Psoas muscle (tissue), 8 donors: ENCODE results near the gene NAE1. TPM values are rescaled to one million over a fixed set of nuclear protein-coding genes. Genes with fewer than 3 reads are reported as not detected.

Experiments
- ATAC-seq, 4 donors: fragments of 200-7000 bp; cut with Tn5 transposase; one replicate each; pipeline ENCODE4 v1.9.1; 2020; ENCODE audit warnings: moderate library complexity in 3 of 4, mild to moderate bottlenecking in 2 of 4
- DNase-seq, 2 donors: peaks; one replicate each; pipeline ENCODE4 v3.0.0-alpha.2; 2020
- H3K27ac ChIP-seq: fragments of 200-600 bp; one replicate; pipeline ENCODE4 v1.8.0; 2022
- H3K27me3 ChIP-seq, 3 donors: fragments of 200-600 bp in 1 of 3; one replicate each; pipeline versions ENCODE4 v1.6.1 to v1.8.0; 2013 to 2022; ENCODE audit warnings: low read length in 2 of 3, mild to moderate bottlenecking in 2 of 3, moderate library complexity in 1 of 3; ENCODE audit not compliant: insufficient read depth in 3 of 3
- H3K36me3 ChIP-seq, 2 donors: fragments of 200-600 bp in 1 of 2; one replicate each; pipeline versions ENCODE4 v1.6.1 to v1.8.0; 2013 to 2022; ENCODE audit warnings: low read depth in 1 of 2, mild to moderate bottlenecking in 1 of 2, moderate library complexity in 1 of 2; ENCODE audit not compliant: insufficient read depth in 1 of 2
- H3K4me1 ChIP-seq: fragments of 200-600 bp; one replicate; pipeline ENCODE4 v1.8.0; 2022
- H3K4me3 ChIP-seq: fragments of 200-600 bp; one replicate; pipeline ENCODE4 v1.8.0; 2022; ENCODE audit warnings: mild to moderate bottlenecking
- H3K9me3 ChIP-seq: fragments of 200-600 bp; one replicate; pipeline ENCODE4 v1.8.0; 2022
- WGBS, 3 donors: extraction: QIAGEN DNeasy Blood & Tissue Kit; methylation state at CpG; one replicate each; pipeline versions ENCODE4 v1.1.6 to v1.1.7; 2013; 5-methylcytosine and 5-hydroxymethylcytosine counted together
- intact Hi-C, 2 donors: fragments of 100-400 bp; cut with DNase I; formaldehyde crosslinking; loops; one replicate each; pipeline versions ENCODE4 v1.11.0 to v1.14.2; 2022
- polyA plus RNA-seq, 3 donors: library from polyadenylated mRNA; stranded (reverse); fragments of 200-250 nt; gene quantifications; one replicate each; pipeline ENCODE4 v1.2.3, GENCODE V29; 2013
- total RNA-seq, 4 donors: library from RNA; stranded (reverse); fragmentation: NEBNext Ultra II Directional in 2 of 4; extraction: Animal tissue kit (Norgen Biotek cat#: 25700) in 2 of 4; gene quantifications; one replicate each; pipeline versions ENCODE4 v1.2.1 to v1.2.4, GENCODE V29; 2021 to 2023
- TF ChIP-seq, protein P1 (sequence below): fragments of 200-600 bp; IDR thresholded peaks from one replicate; pipeline ENCODE4 v1.8.0; 2022; ENCODE audit warnings: antibody characterized with exemption
- donor health status: healthy with polysubstance abuse.
- donor health status: DM: no; HTN: no; CAD: no; lungs with moderate emphysema.
- donor health status: Bipolar disorder and iron deficiency.
- donor health status: healthy.
- donor health status: DM: yes; HTN: yes; CAD: no.
- donor health status: DM: no; HTN: no; CAD: no.
- donor health status: DM: no; HTN: no; CAD: no.
- donor health status: DM: yes; HTN: yes; CAD: no.

Gene NAE1
- total and polyA plus RNA-seq, 7 donors, result 22.7 to 46.1 (median 30.9) TPM

DNA sequence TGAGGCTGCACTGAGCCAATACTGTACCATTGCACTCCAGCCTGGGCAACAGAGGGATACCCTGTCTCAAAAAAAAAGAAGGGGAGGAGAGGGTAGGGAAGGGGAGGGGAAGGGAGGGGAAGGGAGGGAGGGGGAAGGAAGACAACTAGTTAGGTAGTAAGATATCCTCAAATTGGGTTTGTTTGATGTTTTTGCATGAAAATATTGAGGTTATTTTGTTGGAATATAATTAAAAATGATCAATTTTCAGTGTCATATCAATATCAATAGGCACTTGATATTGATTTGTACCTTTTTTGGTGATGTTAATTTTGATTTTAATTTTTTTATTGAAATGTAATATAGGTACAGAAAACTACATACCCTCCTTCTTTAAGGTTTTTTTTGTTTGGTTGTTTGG lies 32.9 kb upstream of the NAE1 start:
- intact Hi-C loops, result no loop called here

DNA sequence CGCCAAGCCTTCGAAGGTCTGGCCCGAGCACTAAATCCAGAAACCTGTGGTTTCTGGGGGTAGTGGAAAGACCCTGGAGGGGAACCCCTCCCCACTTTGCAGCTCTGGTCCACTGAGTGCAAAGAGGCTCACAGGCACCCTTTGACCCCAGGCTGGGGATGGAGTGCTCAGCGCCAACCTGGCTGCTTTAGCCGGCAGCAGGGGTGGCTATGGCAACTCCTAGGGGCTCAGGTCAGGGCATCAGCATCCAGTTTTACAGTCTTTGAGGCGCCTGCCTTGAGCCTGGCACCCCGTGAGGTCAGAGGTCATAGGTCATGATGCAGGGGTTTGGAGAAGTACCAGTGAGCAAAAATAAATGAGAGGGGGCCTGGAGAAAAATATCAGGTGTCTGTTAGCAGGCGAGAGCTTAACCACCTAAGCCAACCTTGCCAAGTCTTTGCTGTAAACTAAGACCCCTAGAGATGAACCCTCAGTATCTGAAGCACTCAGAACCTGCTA lies 31.3 kb upstream of the NAE1 start:
- 88 to 89% (median 88%) methylated on average over 8 of the region's 8 CpGs for WGBS, 3 donors
- H3K27ac ChIP-seq, result no peak overlapping the region
- H3K9me3 ChIP-seq, result no peaks in the 10 kb centered on the region
- no peaks in the 10 kb centered on the region for H3K27me3 ChIP-seq
- TF ChIP-seq, protein P1, sequence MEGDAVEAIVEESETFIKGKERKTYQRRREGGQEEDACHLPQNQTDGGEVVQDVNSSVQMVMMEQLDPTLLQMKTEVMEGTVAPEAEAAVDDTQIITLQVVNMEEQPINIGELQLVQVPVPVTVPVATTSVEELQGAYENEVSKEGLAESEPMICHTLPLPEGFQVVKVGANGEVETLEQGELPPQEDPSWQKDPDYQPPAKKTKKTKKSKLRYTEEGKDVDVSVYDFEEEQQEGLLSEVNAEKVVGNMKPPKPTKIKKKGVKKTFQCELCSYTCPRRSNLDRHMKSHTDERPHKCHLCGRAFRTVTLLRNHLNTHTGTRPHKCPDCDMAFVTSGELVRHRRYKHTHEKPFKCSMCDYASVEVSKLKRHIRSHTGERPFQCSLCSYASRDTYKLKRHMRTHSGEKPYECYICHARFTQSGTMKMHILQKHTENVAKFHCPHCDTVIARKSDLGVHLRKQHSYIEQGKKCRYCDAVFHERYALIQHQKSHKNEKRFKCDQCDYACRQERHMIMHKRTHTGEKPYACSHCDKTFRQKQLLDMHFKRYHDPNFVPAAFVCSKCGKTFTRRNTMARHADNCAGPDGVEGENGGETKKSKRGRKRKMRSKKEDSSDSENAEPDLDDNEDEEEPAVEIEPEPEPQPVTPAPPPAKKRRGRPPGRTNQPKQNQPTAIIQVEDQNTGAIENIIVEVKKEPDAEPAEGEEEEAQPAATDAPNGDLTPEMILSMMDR, result no peak
- DNase-seq, result no peak
- no peaks in the 10 kb centered on the region for H3K36me3 ChIP-seq
- intact Hi-C loops, result no loop called here
- ATAC-seq, result no peak
- H3K4me3 ChIP-seq, result no peak overlapping the region
- H3K4me1 ChIP-seq, result no peaks in the 10 kb centered on the region

More for the DNA sequence above, 32.9 kb upstream of the NAE1 start:
- no peaks in the 10 kb centered on the region for H3K36me3 ChIP-seq
- ATAC-seq (no peak), DNase-seq (no peak)
- no peaks in the 10 kb centered on the region for H3K27me3 ChIP-seq
- H3K4me1 ChIP-seq, result no peaks in the 10 kb centered on the region
- H3K27ac ChIP-seq, result no peak overlapping the region
- no peaks in the 10 kb centered on the region for H3K9me3 ChIP-seq
- no peak overlapping the region for H3K4me3 ChIP-seq
- TF ChIP-seq, protein P1, result no peak

DNA sequence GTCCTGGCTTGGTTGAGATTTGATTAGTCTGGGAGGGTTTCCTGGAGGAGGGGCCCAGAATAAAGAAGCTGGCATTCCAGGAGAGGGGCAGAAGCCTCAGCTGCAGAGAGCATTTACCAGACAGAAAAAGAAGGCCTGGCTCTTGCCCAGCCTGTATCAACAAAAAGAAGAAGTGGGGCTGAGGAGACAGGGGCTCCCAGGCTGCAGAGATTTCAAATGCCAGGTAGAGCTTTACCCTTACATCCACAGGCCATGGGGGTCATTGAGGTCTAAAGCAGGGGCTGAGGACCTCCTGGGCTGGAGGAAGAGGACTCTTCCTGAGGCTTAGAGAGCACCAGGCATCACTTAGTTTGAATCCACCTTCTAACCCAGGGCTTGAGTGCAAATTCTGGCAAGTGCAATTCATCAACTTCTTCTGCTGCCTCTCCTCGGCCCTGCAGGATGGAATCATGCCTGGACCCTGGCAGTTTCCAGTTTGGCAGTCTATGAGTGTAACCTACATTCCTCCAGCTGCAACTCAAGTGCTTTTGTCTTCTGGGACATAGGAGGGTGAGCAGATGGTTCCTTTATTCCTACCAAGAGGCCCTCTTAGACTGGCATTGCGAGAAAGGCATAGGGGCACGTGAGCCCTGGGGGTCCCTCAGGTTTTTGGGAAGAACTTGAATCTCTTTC lies 28.8 kb upstream of the NAE1 start:
- H3K27ac ChIP-seq, result no peak overlapping the region
- intact Hi-C loops, result no loop called here
- ATAC-seq (no peak), DNase-seq (no peak)
- no peaks in the 10 kb centered on the region for H3K9me3 ChIP-seq
- WGBS, 3 donors, result 67 to 72% (median 70%) methylated on average over 3 of the region's 3 CpGs
- no peaks in the 10 kb centered on the region for H3K27me3 ChIP-seq
- H3K4me3 ChIP-seq, result no peak overlapping the region
- TF ChIP-seq, protein P1, result no peak
- H3K4me1 ChIP-seq, result no peaks in the 10 kb centered on the region
- no peaks in the 10 kb centered on the region for H3K36me3 ChIP-seq

DNA sequence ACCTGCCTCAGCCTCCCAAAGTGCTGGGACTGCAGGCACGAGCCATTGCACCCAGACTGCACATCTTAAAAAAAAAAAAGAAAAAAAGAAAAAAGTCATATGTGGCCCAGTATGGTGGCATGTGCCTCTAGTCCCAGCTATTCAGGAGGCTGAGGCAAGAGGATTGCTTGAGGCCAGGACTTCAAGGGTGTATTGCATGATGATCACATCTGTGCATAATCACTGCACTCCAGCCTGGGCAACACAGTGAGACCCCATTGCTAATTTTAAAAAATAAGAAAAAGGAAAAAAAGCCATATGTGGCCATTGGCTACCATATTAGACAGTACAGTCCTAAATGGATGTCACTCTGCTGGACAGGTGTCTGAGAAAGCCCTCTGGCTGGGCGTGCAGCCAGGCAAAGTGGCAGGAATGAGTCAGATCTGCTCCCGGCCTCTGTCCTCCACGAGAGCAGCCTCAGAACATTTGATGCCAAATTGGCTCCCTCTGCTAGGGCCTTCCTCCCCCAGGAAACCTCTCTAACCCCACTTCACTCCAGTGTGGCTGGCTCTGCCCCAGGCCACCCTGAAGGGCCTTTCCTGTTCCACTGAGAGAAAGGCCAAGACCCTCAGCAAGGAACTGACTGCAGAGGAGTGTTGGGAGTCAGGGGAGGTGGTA lies 28.1 kb upstream of the NAE1 start:
- DNase-seq, result peak; percentile 73 to 85
- ATAC-seq, result peak; percentile 92 to 96 (median 93)
- Histone ChIP-seq H3K4me3 (no peak overlapping the region), H3K9me3 (no peaks in the 10 kb centered on the region), H3K36me3 (no peaks in the 10 kb centered on the region), H3K4me1 (no peaks in the 10 kb centered on the region), H3K27me3 (no peaks in the 10 kb centered on the region), H3K27ac (no peak overlapping the region)
- whole genome bisulfite sequencing, 3 donors, result 29 to 35% (median 33%) methylated on average over 4 of the region's 4 CpGs
- TF ChIP-seq, protein P1, result no peak
- intact Hi-C loops, result no loop called here
